BLaER1 treated with 17β-estradiol and CSF1 and Interleukin-3, amounts not matched to agents 10 nM and 100 nM (cell line): ENCODE results near the gene ESRRG.

ENCODE experiments used
- H3K27ac ChIP-seq, 11 experiments: shearing (Covaris generic); formaldehyde crosslinking; 2 replicates each; pipeline ENCODE4 v1.8.1; 2022
- H3K27me3 ChIP-seq, 11 experiments: shearing (Covaris generic); formaldehyde crosslinking; 2 replicates each; pipeline ENCODE4 v1.8.1; 2022
- H3K36me3 ChIP-seq, 11 experiments: shearing (Covaris generic); formaldehyde crosslinking; 2 replicates each; pipeline ENCODE4 v1.8.1; 2022
- H3K4me1 ChIP-seq, 10 experiments: shearing (Covaris generic); formaldehyde crosslinking; 2 replicates each; pipeline ENCODE4 v1.8.1; 2022
- H3K4me2 ChIP-seq, 11 experiments: shearing (Covaris generic); formaldehyde crosslinking; 2 replicates each; pipeline ENCODE4 v1.8.1; 2022
- H3K4me3 ChIP-seq, 10 experiments: shearing (Covaris generic); formaldehyde crosslinking; 2 replicates each; pipeline ENCODE4 v1.8.1; 2022
- H3K9ac ChIP-seq, 11 experiments: shearing (Covaris generic); formaldehyde crosslinking; 2 replicates each; pipeline ENCODE4 v1.8.1; 2022
- H3K9me3 ChIP-seq, 11 experiments: shearing (Covaris generic); formaldehyde crosslinking; replicated peaks in 1 of 11; 2 replicates each; pipeline ENCODE4 v1.8.1; 2022
- H4K20me1 ChIP-seq, 11 experiments: shearing (Covaris generic); formaldehyde crosslinking; 2 replicates each; pipeline ENCODE4 v1.8.1; 2022
- Cebpa-rat ChIP-seq, 11 experiments: shearing (Covaris generic); IDR thresholded peaks; 2 replicates each; pipeline ENCODE4 v1.8.1; 2022

ESRRG gene

DNA sequence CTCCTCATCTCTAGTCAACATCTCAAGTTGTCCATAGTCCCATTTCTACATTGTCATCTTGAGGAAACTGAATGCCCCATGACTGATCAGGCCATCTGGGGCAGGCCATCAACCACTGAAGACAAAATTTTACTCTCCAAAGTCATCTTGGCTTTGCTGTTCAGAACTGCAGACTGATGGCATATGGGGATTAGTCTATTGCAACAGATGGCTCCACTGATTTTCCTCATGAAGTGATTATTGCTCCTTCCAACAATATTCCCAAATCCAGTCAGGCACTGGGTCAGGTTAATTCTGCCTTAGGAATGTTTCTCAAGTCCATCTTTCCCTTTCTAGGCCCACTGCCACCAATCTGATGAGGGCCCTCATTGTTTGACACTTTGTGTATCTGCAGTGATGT, 101.7 kb downstream of the ESRRG start:
- no peaks in the 10 kb centered on the region for H3K4me1 ChIP-seq
- no peak for TF ChIP-seq Cebpa-rat (IDR thresholded peaks at IDR 0.05)

DNA sequence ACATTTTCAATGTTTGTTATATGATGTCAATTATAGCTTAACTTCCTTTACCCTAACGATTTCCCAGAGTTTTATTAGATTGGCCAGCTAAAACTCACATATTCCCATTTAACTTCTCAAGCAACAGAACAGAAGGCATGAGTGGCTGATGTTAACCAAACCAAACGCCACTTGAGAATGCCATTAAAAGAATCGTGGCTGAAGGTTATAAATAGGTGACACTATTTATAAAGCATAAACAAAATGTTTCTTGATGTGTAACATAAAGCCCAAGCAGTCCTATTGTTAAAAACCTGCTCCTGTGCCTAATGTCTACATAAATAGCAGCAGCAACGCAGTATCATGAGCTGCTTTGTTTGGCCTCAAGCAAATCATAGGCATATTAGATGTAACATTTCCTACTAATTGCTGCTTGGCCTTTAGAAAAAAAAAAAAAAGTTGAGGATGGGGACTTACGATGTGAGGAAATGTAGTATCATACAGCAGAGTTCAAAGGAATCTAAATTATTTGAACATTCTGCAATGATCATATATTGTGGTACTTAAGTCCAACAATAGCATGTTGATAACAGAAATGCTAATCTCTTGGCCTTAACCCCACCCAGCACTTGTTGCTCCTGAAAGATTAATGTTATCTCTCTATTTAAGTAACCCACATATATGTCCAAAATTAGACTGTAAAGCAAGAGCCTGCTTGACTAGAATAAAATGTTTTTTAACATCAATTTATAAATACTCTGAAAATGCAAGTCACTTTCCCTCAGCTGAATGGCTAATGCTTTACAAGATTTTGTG, 106.0 kb downstream of the ESRRG start:
- Histone ChIP-seq H3K27me3 (no peaks in the 10 kb centered on the region), H3K4me3 (no peak overlapping the region), H3K4me1 (peaks cover 0 to 28% (median 2%) of the 10 kb centered on the region in 10 experiments; a peak in 11 of 20 replicates), H3K9me3 (no peaks in the 10 kb centered on the region), H3K4me2 (no peak overlapping the region), H4K20me1 (no peaks in the 10 kb centered on the region), H3K27ac (no peak overlapping the region), H3K9ac (no peak overlapping the region), H3K36me3 (no peaks in the 10 kb centered on the region)
- no peak for TF ChIP-seq Cebpa-rat (IDR thresholded peaks at IDR 0.05)

More for the DNA sequence above, 101.7 kb downstream of the ESRRG start:
- Histone ChIP-seq H3K36me3 (no peaks in the 10 kb centered on the region), H4K20me1 (no peaks in the 10 kb centered on the region), H3K9ac (no peak overlapping the region), H3K4me3 (no peak overlapping the region), H3K9me3 (no peaks in the 10 kb centered on the region), H3K27ac (no peak overlapping the region), H3K27me3 (no peaks in the 10 kb centered on the region), H3K4me2 (no peak overlapping the region)

DNA sequence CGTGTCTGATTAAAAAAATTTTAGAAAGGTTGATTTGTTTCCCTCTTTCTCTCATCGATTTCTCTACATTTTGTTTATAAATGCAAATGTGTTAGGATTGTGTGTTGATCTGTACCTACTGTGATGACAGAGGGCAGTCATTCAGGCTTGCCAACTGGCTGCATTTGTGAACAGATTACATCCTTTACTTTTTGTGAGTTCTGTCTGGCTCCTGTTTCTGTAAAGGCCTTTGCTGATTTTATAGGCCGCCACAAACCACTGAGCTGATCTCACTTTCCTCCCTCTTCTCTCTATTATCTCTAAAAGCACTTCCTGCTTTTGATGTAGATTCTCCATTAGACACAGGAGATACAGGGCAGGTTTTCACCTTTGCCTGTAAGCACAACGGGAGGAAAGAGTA, 106.8 kb downstream of the ESRRG start:
- H3K27ac ChIP-seq, result no peak overlapping the region
- no peaks in the 10 kb centered on the region for H3K27me3 ChIP-seq
- no peak overlapping the region for H3K4me2 ChIP-seq
- no peaks in the 10 kb centered on the region for H3K9me3 ChIP-seq
- no peaks in the 10 kb centered on the region for H3K36me3 ChIP-seq
- no peaks in the 10 kb centered on the region for H4K20me1 ChIP-seq
- no peak overlapping the region for H3K4me3 ChIP-seq
- peaks cover 0 to 34% (median 6%) of the 10 kb centered on the region in 10 experiments; a peak in 11 of 20 replicates for H3K4me1 ChIP-seq
- H3K9ac ChIP-seq, result no peak overlapping the region
- no peak for TF ChIP-seq Cebpa-rat (IDR thresholded peaks at IDR 0.05)

DNA sequence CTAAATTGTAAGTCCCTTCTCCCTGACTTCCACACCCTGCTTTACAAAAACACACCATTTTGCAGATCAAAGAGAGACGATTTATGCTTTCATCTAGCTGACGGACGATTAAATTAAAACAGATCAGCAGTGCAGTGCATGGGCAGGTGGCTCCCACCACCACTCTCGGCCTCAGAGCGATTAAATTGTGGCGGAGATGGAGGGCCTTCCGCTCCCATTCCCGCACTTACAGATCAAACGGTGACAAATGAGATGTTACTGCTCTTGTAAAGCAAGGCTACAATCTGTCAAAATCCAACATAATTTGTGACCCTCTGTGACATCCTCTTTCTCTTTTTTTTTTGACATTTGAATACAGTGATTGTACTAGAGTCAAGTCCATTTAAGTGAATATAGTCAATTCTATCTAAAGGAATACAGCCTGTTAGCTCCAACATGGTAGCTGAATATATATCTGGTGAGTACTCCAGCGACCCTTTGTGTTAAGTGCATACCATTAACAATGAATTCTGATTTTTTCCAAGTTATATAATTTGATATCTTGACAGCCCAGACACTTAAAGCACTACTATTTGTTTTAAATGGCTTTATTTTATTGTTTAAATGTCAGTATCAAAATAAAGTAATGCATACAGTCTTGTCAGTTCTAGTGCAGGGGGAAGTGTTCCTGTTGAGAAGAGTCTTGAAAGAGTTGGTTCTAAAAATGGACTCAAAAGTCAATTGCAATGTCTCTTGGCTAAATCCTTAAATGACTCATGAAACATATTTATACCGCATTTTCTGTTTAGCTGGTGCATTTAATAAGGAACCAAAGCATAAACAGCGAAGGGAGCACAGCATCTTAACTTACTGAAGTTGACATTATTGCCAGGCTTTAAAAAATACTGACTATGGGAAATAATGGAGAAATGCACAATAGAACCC, 109.0 kb downstream of the ESRRG start:
- Histone ChIP-seq H3K9me3 (no peaks in the 10 kb centered on the region), H3K36me3 (no peaks in the 10 kb centered on the region), H3K4me3 (no peak overlapping the region), H3K4me2 (peak overlapping the region in 3 of 11 experiments; percentile 6 to 53 (median 48); a peak in 5 of 22 replicates), H3K27me3 (no peaks in the 10 kb centered on the region), H3K9ac (no peak overlapping the region), H3K4me1 (peaks cover 0 to 34% (median 6%) of the 10 kb centered on the region in 10 experiments; a peak in 11 of 20 replicates), H3K27ac (no peak overlapping the region), H4K20me1 (no peaks in the 10 kb centered on the region)
- TF ChIP-seq Cebpa-rat (IDR thresholded peaks at IDR 0.05), result no peak

DNA sequence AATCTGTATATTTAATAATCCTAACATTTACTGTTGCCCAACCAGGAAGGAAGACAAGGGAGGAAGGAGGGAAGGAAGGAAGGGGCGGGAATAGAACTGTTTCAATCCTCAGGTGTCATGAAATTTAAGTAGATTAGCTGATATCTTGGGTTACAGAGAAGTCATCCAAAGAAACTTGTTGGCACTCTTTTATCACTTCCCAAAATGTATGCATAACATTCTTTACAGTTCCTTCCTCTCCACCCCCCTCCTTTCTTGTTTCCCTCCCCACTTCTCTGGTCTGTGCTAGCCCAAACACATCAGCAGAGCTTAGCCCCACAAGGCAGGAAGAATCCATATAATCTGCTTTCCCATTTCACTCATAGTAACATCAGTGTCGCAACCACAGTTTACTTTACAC, 110.9 kb downstream of the ESRRG start:
- Histone ChIP-seq H3K4me3 (no peak overlapping the region), H3K36me3 (no peaks in the 10 kb centered on the region), H4K20me1 (no peaks in the 10 kb centered on the region), H3K9me3 (no peaks in the 10 kb centered on the region), H3K27me3 (no peaks in the 10 kb centered on the region), H3K9ac (no peak overlapping the region), H3K27ac (no peak overlapping the region), H3K4me2 (peak overlapping the region in 9 of 11 experiments; percentile 6 to 44 (median 20); a peak in 10 of 22 replicates), H3K4me1 (peaks cover 0 to 36% (median 6%) of the 10 kb centered on the region in 10 experiments; a peak in 12 of 20 replicates)
- TF ChIP-seq Cebpa-rat (IDR thresholded peaks at IDR 0.05), result 0 out of 22 replicates have a peak, but pooled peaks of 1 of the 11 experiments have one; percentile 25

DNA sequence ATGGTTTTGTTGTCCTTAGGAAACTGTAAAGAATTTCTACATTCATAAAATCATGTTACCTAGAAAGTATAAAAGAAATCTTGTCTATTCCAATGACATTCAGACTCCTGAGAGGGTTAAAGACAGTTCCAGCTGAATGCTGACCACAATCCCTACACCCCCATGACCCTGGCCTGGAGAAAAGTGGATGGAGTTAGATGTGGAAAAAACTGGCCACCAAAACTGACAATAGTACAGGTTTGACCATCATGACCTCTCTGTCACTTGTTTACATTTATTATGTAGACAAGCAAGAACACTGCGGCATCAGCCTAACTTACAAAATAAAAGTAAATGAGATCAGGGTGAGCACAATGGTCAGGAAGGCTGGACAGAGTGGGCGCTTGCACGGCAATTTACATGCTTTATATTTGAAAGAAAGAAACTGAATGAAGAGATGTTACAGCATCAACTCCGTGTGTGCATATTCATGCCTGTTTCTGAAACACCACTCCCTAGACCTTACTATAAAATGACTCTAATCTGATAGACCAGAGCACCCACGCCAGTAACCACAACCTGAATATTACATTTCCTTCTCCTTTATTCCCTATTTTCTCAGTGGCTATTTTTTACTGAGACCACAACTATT, 116.0 kb downstream of the ESRRG start:
- H3K4me1 ChIP-seq, result peaks cover 0 to 11% (median 4%) of the 10 kb centered on the region in 10 experiments; a peak in 12 of 20 replicates
- no peak overlapping the region for H3K27ac ChIP-seq
- H3K36me3 ChIP-seq, result no peaks in the 10 kb centered on the region
- peak overlapping the region in 2 of 11 experiments; percentile 18 to 19; a peak in 1 of 22 replicates for H3K4me2 ChIP-seq
- no peak for TF ChIP-seq Cebpa-rat (IDR thresholded peaks at IDR 0.05)
- no peak overlapping the region for H3K9ac ChIP-seq
- no peaks in the 10 kb centered on the region for H4K20me1 ChIP-seq
- no peaks in the 10 kb centered on the region for H3K27me3 ChIP-seq
- H3K4me3 ChIP-seq, result no peak overlapping the region
- H3K9me3 ChIP-seq, result no peaks in the 10 kb centered on the region

DNA sequence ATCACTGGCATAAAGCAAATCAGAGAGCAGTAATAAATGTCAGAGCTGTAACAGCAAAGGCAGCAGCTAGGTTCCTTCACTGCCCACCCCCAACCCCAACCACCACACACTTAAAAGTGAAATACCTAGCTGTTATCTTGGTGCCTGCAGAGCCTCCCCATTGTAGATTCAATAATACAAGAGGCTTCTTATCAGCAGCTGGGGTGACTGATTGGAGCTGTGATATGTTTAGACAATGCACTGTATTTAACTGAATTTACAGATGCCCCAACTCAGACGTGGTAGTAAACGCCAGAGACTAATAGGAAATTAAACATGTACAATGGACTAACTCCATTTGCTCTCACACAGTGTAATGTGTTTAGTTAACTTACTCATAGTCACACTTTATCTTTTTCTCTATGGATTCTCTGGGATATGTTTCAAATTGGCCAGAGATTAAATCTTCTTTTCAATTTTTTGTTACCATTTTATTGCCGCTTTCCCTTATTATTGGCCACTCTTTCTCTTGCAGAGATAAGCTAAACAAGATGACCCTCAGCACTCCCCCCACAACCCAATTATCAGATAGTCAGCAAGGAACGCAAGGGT, 117.1 kb downstream of the ESRRG start:
- Histone ChIP-seq H3K9me3 (peaks cover 0 to 1% (median 0%) of the 10 kb centered on the region in 11 experiments; a peak in 2 of 22 replicates), H3K9ac (no peak overlapping the region), H3K27ac (no peak overlapping the region), H3K36me3 (no peaks in the 10 kb centered on the region), H3K4me2 (no peak overlapping the region), H3K4me1 (peaks cover 0 to 6% (median 0%) of the 10 kb centered on the region in 10 experiments; a peak in 2 of 20 replicates), H3K4me3 (no peak overlapping the region), H4K20me1 (no peaks in the 10 kb centered on the region), H3K27me3 (no peaks in the 10 kb centered on the region)
- no peak for TF ChIP-seq Cebpa-rat (IDR thresholded peaks at IDR 0.05)

DNA sequence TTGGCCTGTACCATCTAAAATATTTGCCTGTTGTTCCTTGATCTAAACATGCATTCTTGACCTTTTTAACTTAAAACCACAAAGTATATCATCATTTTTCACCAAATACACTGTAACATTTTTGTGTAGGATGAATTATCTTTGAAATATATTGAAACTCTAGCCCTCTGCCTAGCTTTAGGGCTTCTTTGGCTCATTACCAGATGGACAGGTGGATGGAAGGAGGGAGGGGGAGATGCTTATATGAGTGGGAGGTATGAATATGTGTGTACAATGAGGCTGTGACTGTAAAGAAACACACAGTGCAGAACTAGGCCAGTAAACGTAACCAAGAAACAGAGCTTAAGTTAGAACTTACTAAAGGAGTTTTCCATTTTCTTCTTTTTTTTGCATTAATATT, 118.5 kb downstream of the ESRRG start:
- Histone ChIP-seq H3K36me3 (no peaks in the 10 kb centered on the region), H3K4me1 (peaks cover 0 to 6% (median 0%) of the 10 kb centered on the region in 10 experiments; a peak in 2 of 20 replicates), H3K4me3 (no peak overlapping the region), H3K27ac (no peak overlapping the region), H3K9me3 (peaks cover 0 to 6% (median 3%) of the 10 kb centered on the region in 11 experiments; a peak in 4 of 22 replicates), H3K4me2 (no peak overlapping the region), H3K9ac (no peak overlapping the region), H4K20me1 (no peaks in the 10 kb centered on the region), H3K27me3 (no peaks in the 10 kb centered on the region)
- TF ChIP-seq Cebpa-rat (IDR thresholded peaks at IDR 0.05), result no peak
